Activated CD8-positive, alpha-beta memory T cell treated with anti-CD3 and anti-CD28 coated beads for 48 hours (primary cell): Measurements from ENCODE around the gene OR51B5.
"Not testable (repeated sequence)": the region's sequence is repeated elsewhere in the genome, so short reads cannot be mapped to it uniquely, and the experiment has no call there.

Source experiments
- DNase-seq, 3 experiments: peaks; one replicate each; pipeline ENCODE4 v3.0.0-alpha.2; 2020; ENCODE audit warnings: low read depth in 2 of 3, low spot score in 2 of 3

OR51B5 gene

DNA sequence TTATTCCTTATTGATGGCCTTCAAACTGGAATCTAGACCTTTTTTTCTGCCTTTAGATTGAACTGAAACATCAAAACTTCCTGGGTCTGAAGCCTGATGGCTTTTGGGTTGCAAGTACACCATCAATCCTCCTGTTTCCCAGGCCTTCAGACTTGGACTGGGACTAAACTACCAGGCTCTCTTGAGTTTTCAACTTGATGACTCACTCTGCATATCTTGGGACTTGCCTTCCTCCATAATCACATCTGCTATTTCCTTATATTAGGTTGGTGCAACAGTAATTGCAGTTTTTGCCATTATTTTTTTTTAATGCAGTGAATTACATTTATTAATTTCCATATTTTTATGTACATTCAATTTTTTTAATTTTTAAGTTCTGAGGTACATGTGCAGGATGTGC lies 7.0 kb downstream of the OR51B5 start:
- DNase-seq = no peak

DNA sequence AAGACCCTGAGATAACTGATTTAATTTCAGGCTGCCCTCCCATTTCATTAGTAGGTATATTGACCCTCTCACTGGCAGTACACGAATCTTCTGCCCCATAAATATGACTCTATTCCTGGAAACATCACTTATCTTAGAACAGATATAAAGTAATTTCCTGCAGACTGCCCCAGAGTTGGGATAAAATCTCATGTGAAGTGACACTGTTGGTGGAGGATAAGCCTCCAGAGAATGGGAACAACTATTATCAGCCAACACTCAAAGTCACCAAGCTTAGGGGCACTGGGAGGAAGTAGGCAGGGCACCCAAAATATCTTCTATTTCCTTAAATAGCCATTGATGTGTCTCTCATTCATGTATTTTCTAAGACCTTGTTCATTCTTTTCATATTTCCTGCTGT lies 8.2 kb downstream of the OR51B5 start:
- DNase-seq = no peak

DNA sequence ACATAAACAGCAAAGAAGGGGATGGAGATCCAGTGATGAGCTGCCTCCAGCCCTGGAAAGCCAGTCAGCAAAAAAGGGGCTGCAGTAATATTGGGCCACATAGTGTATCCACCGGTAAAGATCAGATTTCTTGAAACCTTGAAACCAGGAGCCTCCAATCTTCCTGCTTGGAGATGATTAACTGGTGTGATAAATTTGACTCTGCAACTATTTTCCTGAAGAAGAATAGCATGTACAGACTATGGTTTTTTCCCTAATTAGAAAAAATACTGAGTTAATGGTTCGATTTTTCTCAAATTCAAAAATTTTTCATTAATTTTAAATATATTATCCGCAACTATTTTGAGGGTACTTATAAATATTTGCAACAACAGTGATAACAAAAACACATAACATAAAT lies 19.1 kb downstream of the OR51B5 start, which contains the start of gene OR51B2:
OR51B2 (minus strand) TSS at position 101 of the 400 bp plus-strand sequence; CDS start at position 101, 0 bp downstream.
- DNase-seq = no peak

DNA sequence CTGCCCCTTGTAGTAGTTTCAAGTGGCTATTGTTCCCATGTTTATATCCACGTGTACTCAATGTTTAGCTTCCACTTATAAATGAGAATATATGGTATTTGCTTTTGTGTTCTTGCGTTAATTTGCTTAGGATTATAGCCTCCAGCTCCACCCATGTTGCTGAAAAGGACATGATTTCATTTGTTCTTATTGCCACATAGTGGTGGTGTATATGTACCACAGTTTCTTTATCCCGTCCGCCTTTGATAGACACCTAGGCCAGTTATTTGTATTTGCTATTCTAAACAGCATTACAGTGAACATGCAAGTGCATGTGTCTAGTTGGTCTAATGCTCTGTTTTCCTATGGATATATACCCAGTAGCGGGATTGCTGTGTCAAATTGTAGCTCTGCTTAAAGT lies 26.0 kb downstream of the OR51B5 start:
- no peak for DNase-seq

DNA sequence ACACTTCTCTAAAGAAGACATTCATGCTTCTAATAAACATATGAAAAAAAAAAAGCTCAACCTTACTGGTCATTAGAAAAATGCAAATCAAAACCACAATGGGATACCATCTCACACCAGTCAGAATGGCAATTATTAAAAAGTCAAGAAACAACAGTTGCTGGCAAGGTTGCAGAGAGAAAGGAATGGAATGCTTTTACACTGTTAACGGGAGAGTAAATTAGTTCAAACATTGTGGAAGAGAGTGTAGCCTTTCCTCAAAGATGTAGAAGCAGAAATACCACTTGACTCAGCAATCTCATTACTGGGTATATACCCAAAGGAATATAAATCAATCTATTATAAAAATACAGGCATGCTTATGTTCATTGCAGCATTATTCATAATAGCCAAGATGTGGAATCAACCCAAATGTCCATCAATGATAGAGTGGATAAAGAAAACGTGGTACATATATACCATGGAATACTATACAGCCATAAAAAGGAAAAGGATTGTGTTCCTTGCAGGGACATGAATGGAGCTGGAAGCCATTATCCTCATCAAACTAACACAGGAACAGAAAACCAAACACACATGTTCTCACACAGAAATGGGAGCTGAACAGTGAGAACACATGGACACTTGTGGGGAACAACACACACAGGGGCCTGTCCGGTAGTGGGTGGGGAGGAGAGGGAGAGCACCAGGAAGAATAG lies 29.8 kb downstream of the OR51B5 start:
- DNase-seq = not testable (repeated sequence)

DNA sequence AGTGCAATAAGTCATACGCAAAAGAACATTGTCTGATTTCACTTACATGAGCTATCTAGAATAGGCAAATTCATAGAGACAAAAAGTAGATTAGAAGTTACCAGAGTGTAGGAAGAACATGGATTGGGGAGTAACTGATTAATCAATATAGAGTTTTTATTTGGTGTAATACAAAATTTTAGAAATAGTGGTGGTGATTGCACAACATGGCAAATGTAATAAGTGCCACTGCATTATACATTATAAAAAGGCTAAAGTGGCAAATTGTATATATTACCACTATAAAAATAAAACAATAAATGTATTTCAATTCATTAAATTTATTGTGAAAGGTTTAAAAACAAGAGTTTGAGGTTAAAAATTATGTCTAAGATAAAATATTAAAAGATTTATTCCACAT lies 32.9 kb downstream of the OR51B5 start:
- no peak for DNase-seq

DNA sequence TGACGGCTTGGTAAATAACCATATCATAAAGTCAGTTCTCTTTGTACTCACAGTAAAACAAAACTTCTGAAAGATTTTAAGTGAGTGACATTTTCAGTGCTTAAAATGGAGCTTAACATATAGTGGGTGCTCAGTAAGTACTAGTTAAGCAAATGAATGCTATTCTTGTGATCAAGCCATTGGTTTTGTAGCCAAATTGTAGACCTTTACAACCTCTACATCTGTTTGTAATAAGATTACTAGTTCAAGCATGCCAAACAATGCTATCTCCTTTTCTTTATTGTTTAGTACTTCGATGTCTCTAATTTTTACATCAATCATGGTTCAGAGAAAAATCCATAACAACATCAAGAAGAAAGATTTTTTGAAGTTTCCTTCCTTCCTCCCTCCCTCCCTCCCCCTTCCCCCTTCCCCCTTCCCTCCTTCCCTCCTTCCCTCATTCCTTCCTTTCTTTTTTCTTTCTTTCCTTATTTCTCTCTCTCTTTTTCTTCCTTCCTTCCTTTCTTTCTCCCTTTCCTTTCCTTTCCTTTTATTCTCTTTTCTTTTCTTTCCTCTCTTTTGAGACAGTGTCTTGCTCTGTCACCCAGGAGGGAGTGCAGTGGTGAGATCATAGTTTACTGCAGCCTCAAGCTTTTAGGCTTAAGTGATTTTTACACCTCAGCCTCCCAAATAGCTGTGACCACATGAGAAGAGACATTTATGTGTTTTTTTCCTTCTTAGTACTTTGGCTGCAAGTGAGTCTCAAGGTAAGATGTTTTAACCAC lies 35.9 kb downstream of the OR51B5 start:
- no peak for DNase-seq

DNA sequence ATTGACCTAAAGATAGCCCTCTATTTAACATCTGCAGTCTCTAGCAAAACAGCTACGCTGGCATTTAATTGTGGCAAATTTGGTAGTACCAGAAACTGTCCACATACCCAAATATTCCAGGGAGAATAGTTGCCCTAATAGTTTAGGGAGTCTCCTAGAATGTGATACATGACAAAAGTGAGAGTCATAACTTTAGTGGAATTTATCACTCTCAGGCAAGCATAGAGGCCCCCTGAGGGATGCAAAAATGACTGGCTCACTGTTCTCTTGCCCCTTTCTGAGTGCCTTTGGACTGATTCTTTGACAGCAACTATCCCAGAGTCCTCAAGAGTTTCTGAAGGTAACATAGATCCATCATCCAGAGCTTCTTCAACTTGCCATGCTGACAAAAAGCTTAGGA lies 39.3 kb downstream of the OR51B5 start:
- DNase-seq = no peak

DNA sequence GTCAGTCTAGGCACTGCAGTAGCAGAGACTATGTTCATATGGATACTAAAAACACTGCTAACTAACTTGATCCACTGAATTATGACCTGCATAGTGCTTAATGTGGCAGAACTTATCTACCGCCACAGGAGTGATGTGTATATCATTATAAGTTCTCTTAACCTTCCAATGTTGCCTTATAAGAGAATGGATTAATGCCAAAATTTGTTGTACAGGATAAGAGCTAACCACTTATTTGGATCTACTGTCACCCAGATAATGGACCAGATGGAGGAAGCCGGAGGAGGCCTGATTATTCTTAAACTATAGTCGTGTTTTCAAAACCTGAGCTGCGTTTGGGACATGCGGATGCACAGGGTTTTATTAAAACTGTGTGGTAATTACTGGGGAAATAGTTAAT lies 39.7 kb downstream of the OR51B5 start:
- DNase-seq = no peak

DNA sequence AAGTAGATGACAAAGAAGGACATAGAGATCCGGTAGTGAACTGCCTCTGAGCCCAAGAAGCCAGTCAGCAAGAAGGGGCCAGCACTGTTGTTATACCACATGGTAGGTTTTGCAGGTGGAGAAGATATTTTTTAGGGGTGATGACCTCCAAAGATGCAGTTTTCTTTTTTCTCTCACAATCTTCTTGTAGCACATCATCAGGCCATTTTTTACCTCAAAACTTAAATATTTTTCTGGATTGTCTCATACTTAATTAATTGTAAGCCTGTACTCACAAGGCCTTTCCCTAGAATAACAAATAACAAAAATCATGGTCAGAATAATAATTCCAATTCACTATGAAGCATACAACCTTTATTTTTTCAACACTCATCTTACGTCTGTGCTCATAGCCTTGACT lies 41.5 kb downstream of the OR51B5 start, which contains the start of gene OR51B4:
OR51B4 (minus strand) TSS at position 101 of the 400 bp plus-strand sequence; CDS start at position 101, 0 bp downstream.
- no peak for DNase-seq

DNA sequence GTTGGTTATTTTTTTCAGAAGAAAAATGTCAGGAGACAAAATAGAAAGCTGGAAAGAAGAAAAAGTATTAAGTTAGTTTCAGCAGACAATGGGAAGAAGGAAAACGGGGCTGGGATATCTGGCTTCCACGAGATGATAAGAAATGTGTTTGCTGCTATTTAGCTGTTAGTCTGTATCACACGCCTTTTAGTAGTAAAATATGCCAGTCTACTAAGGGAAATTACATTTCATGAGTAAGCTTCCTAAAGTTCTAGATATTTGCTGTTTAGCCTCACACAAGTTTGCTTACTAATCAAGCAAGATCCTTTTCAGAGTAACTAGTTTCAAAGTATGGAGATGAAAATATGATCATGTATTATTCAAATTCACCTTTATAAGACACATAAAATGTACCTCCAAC lies 43.1 kb downstream of the OR51B5 start:
- DNase-seq = no peak

DNA sequence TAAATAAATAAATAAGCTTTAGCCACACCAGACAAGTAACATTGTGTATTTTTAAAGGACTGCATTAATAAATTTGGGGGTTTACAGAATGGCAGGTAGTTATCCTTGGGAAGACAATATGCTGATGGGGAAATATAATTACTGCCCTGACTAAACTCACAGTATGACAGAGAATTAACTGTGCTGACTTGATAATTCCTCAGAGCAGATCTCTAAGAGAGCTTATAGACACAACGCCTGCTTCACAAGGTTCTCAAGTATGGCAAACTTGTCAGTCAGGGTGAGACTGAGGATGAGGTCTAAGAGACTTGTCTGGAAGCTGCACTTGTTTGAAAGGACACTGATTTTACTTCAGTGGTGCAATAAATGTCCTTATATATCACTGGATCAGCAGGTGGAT lies 44.9 kb downstream of the OR51B5 start:
- DNase-seq = no peak

DNA sequence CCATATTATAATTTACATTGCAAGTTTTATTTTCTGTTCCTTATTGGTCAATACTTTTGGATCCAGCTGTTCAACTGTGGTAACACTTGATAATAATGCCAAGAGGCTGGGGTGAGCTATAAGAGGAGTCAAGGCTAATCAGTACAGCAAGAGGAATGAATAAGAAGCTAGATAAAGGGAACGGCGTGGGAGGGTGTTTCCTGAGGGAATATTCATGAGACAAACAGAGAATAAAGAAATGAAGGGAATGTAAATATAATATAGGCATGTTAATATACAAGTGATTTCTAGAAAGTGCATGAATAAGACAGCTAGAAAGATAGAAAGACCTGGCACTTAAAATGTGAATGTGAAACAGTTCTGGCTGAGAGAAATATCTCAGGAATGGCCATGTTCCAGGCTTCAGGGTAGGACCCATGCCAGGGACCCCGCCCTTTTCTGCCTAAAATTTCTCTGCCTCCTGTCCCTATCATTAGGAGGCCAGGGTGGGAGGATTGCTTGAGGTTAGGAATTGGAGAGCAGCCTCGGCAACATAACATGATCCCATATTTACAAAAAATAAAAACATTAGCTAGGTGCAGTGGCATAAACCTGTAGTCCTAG lies 45.5 kb downstream of the OR51B5 start:
- DNase-seq = no peak

DNA sequence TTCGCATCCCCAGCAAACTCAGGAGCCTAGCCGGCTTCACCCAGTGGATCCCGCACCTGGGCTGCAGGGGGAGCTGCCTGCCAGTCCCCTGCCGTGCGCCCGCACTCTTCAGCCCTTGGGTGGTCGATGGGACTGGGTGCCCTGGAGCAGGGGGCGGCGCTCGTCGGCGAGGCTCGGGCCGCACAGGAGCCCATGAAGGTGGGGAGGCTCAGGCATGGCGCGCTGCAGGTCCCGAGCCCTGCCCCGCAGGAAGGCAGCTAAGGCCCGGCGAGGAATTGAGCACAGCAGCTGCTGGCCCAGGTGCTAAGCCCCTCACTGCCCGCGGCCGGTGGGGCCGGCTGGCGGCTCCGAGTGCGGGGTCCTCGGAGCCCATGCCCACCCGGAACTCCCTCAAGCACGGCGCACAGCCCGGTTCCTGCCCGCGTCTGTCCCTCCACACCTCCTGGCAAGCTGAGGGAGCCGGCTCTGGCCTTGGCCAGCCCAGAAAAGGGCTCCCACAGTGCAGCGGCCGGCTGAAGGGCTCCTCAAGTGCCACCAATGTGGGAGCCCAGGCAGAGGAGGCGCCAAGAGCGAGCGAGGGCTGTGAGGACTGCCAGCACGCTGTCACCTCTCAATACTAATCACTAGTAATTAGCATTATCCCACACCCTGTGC lies 48.9 kb downstream of the OR51B5 start:
- DNase-seq = not testable (repeated sequence)

DNA sequence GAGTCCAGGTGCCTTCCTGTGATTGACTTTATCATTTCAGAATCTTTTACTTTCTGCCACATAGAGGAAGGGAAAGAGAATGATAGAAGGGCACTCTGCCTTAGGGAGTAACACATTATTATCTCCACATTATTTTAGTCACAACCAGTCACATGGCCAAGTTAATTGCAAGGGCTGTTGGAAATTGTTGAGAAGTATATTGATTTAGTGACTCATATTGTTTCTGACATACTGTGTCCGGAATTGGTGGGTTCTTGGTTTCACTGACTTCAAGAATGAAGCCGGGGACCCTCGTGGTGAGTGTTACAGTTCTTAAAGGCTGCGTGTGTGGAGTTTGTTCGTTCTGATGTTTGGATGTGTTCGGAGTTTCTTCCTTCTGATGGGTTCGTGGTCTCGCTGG lies 50.3 kb downstream of the OR51B5 start:
- no peak for DNase-seq
